CD4-positive, alpha-beta T cell treated with Interleukin-10 for 1 hour (primary cell): ENCODE data around the gene GPN3.
"Not testable (repeated sequence)": the region's sequence is repeated elsewhere in the genome, so short reads cannot be mapped to it uniquely, and the experiment has no call there.

ENCODE experiments used
- DNase-seq: peaks from one replicate; pipeline ENCODE4 v3.0.0-alpha.2; 2020

GPN3 gene

GRCh38 chr12:110436231-110436630, 31.8 kb downstream of the GPN3 start:
- DNase-seq: no peak

DNA sequence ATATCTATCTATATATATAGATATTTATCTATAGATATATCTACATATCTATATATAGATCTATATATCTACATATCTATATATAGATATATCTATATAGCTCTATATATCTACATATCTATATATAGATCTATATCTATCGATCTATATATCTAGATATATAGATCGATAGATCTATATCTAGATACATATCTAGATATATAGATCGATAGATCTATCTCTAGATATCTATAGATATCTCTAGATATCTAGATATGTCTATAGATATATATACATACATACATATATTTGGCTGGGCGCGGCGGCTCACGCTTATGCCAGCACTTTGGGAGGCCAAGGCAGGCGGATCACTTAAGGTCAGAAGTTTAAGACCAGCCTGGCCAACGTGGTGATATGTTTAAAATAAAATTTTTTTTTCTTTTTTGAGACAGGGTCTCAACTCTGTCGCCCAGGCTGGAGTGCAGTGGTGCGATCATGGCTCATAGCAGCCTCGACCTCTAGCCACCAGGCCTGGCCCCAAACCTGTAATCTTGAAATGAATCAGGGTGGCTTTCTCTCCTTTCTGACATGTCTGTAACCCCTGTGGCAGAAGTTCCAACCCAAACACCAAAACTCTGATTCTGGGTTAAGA, 36.0 kb downstream of the GPN3 start:
- no peak for DNase-seq

- not testable (repeated sequence) for DNase-seq
These were observed 38.4 kb downstream of the GPN3 start for GRCh38 chr12:110429676-110430075.

- no peak for DNase-seq
These were observed 41.7 kb downstream of the GPN3 start for GRCh38 chr12:110426406-110426805.

- DNase-seq: no peak
These were observed 43.8 kb downstream of the GPN3 start for GRCh38 chr12:110424237-110424636.

- DNase-seq: no peak
These were observed 46.4 kb downstream of the GPN3 start for GRCh38 chr12:110421701-110422100.

DNA sequence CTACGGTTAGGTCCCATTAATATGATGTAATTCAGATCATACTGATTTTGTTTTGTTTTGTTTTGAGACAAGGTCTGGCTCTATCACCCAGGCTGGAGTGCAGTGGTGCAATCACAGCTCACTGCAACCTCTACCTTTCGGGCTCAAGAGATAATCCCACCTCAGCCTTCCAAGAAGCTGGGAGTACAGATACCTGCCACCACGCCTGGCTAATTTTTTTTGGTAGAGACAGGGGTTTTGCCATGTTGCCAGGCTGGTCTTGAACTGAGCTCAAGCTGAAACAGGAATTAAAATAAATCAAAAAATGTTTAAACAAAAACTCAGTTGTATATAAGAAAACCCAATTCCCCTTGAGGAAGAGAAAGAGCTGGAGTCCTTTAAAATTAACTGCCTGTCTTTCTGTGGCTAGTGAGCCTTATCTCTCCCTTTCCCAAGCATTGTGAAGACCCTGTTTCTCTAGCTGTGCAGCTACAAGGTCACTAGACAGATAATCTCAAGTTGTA, 46.8 kb downstream of the GPN3 start:
- DNase-seq: no peak

DNA sequence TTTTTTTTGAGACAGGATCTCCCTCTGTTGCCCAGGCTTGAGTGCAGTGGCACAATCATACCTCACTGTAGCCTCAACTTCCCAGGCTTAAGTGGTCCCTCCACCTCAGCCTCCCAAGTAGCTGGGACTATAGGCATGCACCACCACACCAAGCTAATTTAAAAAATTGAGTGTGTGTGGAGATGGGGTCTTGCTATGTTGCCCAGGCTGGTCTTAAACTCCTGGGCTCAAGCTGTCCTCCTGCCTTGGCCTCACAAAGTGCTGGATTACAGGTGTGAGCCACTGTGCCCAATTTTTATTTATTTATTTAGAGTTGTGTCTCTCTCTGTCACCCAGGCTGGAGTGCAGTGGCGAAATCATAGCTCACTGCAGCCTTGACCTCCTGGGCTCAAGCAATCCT, 47.4 kb downstream of the GPN3 start:
- not testable (repeated sequence) for DNase-seq

- not testable (repeated sequence) for DNase-seq
These were observed 50.9 kb downstream of the GPN3 start for GRCh38 chr12:110417113-110417512.

- DNase-seq: not testable (repeated sequence)
These were observed 58.0 kb downstream of the GPN3 start for GRCh38 chr12:110410086-110410485.

DNA sequence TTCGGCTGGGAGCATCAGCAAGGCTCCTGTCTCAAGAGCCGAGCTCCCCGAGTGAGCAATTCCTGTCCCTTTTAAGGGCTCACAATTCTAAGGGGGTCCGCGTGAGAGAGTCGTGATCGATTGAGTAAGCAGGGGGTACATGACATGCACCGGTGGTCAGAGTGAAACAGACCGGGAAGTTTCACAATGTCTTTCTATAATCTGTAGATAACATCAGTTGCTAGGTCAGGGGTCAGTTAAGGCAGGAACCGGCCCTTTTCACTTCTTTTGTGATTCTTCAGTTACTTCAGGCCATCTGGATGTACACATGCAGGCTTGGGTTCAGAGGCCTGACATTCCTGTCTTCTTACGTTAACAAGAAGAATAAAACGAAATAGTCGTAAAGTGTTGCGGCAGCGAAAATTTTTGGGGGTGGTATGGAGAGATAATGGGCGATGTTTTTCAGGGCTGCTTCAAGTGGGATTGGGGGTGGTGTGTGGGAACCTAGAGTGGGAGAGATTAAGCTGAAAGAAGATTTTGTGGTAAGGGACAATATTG, 62.9 kb downstream of the GPN3 start:
- DNase-seq: not testable (repeated sequence)

GRCh38 chr12:110403976-110404682, 63.9 kb downstream of the GPN3 start:
- DNase-seq: peak; percentile 85

GRCh38 chr12:110403146-110403975, 64.7 kb downstream of the GPN3 start, which contains the start of gene ANAPC7:
ANAPC7 (minus strand) TSS chr12:110403708; CDS start chr12:110403627, 81 bp downstream.
- peak; percentile 91 for DNase-seq
